HG02642 (cell line): ENCODE data around the gene CCDC85C.

Experiments used
- ATAC-seq: cut with Tn5 transposase; IDR thresholded peaks from one replicate; pipeline ENCODE4 v1.9.1; 2021; ENCODE audit warnings: mild to moderate bottlenecking; ENCODE audit not compliant: unreplicated experiment, poor library complexity

The CCDC85C gene

DNA sequence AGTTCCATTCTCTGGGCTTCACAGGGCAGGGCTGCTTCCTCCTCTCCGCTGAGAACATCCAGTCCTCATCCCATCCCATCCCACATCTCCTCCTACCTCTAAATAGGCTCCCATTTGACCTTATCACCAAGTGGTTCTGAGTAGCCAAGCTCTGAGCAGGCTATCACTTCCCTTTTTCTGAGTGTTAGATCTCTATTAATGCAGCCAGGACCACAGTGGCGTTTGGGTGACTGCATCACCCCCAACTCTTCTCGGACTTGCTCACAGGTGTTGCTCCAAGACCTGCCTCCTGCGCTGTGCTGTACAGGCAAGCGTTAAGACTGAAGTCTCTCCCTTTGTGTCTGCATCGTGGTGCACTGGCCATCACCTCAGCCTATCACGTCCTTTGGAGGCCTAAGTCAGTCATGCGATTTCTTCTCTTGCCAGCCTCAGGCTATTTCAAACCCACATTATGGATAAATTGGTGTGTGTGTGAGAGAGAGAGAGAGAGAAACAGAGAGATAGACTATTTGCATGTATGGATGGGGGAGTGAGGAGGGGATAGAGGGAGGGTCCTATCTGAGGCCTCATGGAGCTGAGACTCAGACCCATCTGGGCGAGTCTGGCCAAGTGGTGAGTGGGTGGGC, 28.5 kb upstream of the CCDC85C start:
- no peak for ATAC-seq

DNA sequence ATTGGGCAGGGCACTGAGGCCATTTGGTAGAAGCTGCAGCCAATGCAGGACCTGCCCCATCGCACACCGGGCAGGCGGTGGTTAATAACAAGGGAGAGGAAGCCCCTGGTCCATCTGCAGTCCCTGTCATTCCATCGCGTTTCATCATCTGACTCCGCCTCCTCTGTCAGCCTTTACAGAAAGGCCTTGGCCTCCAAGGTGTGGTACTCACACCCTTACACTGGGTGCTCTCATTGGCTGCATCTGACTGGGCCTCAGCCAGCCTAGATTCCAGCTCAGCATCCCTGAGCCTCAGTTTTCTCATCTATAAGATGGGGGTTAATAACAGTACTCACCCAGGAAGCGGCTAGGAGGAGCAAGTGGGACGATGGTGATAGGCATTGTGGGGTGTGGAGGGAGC, 26.2 kb upstream of the CCDC85C start:
- ATAC-seq: no peak

GRCh38 chr14:99628887-99629618, 25.0 kb upstream of the CCDC85C start:
- ATAC-seq: peak; percentile 71

DNA sequence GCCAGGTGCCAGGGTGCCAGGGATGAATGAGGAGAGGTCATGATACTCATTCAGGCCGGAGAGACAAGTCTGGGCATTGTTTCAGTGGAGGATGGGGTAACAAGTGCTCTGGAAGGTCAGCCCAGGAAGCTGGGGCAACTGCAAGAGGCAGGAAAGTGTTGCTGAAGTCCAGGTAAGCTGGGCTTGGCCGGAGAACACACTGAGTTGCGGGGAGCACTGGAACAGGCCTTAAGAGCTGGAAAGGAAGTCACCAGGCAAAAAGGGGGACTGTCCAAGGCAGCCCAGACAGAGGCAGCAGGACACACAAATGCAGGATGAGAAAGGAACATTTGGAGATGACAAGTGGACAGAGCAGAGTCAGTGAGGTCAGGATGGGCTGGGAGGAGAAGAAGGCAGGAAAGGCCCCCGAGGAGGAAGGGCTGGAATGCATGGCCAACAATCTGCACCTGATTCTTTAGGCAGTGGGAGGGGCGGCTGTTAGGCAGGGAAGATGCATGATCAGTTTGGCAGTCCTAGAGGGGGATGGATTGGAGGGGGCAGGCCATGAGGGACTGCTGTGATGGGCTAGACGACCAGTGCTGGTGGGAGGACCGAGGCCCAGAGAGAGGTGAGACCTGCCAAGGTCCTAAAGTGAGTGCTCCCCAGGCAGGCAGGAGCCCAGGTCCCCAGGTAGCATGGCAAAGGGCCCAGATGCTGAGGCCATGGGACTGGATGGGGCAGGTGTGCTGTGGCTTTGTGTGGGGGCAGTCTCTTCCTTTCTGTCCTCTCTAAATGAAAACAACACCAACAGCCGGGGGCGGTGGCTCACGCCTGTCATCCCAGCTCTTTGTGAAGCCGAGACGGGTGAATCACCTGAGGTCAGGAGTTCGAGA, 23.7 kb upstream of the CCDC85C start:
- no peak for ATAC-seq

DNA sequence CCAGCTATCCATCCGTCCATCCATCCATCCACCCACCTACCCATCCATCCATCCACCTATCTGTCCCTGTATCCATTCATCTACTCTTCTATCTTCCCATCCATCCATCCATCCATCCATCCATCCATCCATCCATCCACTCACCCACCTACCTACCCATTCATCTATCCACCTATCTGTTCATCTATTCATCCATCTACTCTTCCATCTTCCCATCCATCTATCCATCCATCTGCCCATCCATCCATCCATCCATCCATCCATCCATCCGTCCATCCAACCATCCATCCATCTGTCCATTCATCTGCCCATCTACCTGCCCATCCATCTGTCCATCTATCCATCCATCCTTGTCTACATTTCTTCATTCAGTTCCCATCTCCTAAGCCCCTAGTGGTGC, 23.1 kb upstream of the CCDC85C start:
- no peak for ATAC-seq

- ATAC-seq: no peak
Measured at GRCh38 chr14:99626041-99626648, 22.1 kb upstream of the CCDC85C start.

DNA sequence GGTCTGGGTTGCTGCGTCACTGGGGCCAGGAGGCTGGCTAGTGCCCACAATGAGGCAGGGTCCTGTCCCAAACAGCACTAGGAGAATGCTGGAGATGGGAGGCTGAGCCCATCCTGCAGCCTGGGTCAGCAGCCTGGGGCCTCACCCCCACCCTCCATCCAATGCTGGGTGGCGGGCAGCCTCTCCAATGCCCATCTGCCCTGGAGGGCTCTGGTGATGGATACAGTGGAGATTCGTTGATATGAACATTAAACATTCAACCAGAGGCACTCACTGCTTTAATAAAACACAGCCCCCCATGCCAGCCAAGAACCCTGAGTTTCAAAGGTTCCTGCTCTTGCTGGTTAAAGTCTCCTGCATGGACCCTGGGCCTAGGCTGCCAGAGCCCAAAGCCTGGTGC, 21.5 kb upstream of the CCDC85C start:
- ATAC-seq: no peak

- ATAC-seq: no peak
Measured at GRCh38 chr14:99624971-99625370, 21.0 kb upstream of the CCDC85C start.

- no peak for ATAC-seq
Measured at GRCh38 chr14:99624024-99624423, 20.0 kb upstream of the CCDC85C start.

- no peak for ATAC-seq
Measured at GRCh38 chr14:99621948-99622347, 17.9 kb upstream of the CCDC85C start.

DNA sequence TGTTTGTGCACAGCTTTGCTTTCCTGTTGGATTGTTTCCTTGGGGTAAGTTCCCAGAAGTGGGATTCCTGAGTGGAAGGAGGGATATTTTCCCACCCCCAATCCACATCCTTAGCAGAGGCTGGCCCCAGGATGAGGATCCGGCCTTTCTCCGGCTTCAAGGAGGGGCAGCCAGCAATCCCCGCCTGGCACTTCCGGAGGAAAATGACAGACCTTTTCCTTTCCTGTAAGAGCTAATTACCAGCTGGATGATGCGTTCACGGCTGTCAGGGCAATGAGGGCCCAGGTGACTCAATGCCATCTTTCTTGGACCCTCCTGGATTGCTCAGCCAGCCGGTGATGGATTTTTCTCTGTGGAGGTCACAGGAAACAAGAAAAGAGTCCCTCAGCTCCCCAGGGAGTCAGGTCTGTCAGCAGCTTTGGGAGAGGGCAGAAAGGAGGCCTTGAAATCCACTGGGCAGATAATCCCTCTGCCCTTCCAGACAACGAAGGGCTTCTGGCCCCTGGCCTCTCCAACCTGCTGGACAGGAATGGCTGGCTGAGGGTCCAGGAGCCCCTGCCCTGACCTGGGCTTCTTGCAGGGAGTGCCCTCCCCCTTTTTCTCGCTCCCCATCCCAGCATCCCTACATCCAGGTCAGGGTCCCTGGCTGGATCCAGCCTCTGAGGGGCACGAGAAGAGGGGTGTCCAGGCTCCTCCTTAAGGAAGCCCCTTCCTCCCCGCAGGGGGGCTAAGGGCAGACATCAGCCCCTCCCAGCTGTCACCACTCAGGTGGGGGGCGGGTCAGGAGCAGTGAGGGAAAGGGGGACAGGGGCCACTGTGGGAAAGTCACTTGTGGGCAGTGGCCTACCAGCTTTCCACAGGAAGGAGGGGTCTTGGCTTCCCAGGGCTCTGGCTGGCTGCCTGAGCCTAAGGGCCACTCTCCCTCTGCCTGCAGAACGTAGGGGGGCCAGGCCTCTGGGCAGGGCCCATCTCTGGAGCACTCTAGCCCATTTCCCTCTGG, 16.1 kb upstream of the CCDC85C start:
- no peak for ATAC-seq

DNA sequence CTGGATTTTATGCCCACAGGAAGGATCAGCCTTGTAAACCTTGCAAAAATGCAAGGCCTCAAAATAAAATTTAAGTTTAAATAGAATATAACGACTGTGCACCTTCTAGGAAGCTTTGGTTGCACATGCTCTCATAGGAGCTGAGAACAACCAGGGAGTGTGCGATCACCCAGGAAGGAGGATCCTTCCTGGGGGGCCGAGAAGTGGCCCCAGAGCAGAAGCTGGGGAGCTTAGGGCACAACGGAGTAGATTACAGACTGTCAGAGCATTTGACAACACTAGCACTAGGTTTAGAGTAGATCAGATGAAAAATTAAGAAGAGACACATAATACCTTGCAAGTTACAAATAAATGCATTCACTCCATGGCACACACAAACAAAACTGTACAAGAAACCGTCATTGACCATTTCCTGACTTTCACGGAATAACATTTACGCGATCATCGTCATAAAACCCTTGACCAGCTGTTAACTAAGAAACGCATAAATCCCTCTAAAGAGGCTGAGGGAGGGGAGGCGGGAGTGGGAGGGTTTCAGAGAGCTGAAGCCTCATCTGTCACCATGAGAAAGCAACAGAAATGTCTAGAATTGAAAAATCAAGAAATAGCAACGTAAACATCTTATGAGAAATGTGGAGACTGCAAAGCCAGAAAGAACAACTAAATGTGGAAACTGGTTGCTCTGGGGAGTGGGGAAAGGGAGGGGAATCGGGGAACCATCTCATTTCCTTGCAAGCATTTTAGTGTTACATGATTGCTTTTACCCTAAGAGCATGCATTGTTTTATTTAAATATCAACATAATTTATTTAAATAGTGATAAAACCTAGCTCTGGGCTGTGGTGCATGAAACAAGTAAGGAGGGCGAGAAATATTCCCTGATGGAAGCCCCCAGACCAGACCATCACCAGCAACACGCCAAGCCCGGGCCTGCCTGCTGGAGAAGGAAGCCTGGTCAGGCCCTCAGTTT, 13.1 kb upstream of the CCDC85C start:
- no peak for ATAC-seq

- ATAC-seq: no peak
Measured at GRCh38 chr14:99615497-99616157, 11.6 kb upstream of the CCDC85C start.

GRCh38 chr14:99612738-99613330, 8.8 kb upstream of the CCDC85C start:
- ATAC-seq: no peak

GRCh38 chr14:99612071-99612737, 8.2 kb upstream of the CCDC85C start:
- no peak for ATAC-seq

GRCh38 chr14:99611646-99612045, 7.6 kb upstream of the CCDC85C start:
- ATAC-seq: no peak
